NCI-H128 (cell line): ENCODE data around the gene RDH11.

Source experiments
- DNase-seq: peaks from one replicate; lab custom pipeline; 2025; ENCODE audit not compliant: unreplicated experiment; lab: John Stamatoyannopoulos, UW

RDH11 gene

GRCh38 chr14:67650694-67651093, 44.9 kb downstream of the RDH11 start:
- DNase-seq: no peak

- no peak for DNase-seq
Measured at GRCh38 chr14:67650151-67650550, 45.4 kb downstream of the RDH11 start.

- no peak for DNase-seq
Measured at GRCh38 chr14:67646131-67646530, 49.4 kb downstream of the RDH11 start.

GRCh38 chr14:67645414-67645813, 50.1 kb downstream of the RDH11 start:
- no peak for DNase-seq

- DNase-seq: no peak
Measured at GRCh38 chr14:67644428-67644827, 51.1 kb downstream of the RDH11 start.

- no peak for DNase-seq
Measured at GRCh38 chr14:67643713-67644112, 51.9 kb downstream of the RDH11 start.

GRCh38 chr14:67641902-67642749, 53.4 kb downstream of the RDH11 start:
- no peak for DNase-seq

- no peak for DNase-seq
Measured at GRCh38 chr14:67641480-67641879, 54.1 kb downstream of the RDH11 start.

- no peak for DNase-seq
Measured at GRCh38 chr14:67638642-67639041, 56.9 kb downstream of the RDH11 start.

- DNase-seq: peak; percentile 38
Measured at GRCh38 chr14:67636361-67636919, 59.1 kb downstream of the RDH11 start.

- no peak for DNase-seq
Measured at GRCh38 chr14:67633451-67634147, 62.0 kb downstream of the RDH11 start.

- DNase-seq: no peak
Measured at GRCh38 chr14:67630938-67631337, 64.6 kb downstream of the RDH11 start.

- DNase-seq: no peak
Measured at GRCh38 chr14:67630186-67630585, 65.4 kb downstream of the RDH11 start.

GRCh38 chr14:67627519-67627918, 68.0 kb downstream of the RDH11 start:
- no peak for DNase-seq
